ENCODE data around the gene ULK4.
A peak's percentile ranks its signal among the peaks of the same experiment; 100 is the strongest.

The ULK4 gene

GRCh38 chr3:41521010-41521655 lies 440.8 kb downstream of the ULK4 start:
- no peak for DNase-seq (ENCODE audit: low read depth)
- TF ChIP-seq CTCF (IDR thresholded peaks at IDR 0.05; ENCODE audit: insufficient read depth, low read depth, low read length, missing control alignments) = no peak

GRCh38 chr3:41519746-41520145 lies 442.2 kb downstream of the ULK4 start:
- H3K4me3 ChIP-seq (ENCODE audit: low read depth, low read length) = no peak overlapping the region
- TF ChIP-seq CTCF (IDR thresholded peaks at IDR 0.05; ENCODE audit: insufficient read depth, low read depth, low read length, missing control alignments) = no peak
- DNase-seq (ENCODE audit: low read depth) = no peak

More at GRCh38 chr3:41521010-41521655, 440.8 kb downstream of the ULK4 start:
- H3K4me3 ChIP-seq (ENCODE audit: low read depth, low read length) = no peak overlapping the region

- TF ChIP-seq CTCF (IDR thresholded peaks at IDR 0.05; ENCODE audit: insufficient read depth, low read depth, low read length, missing control alignments) = no peak
Observed at GRCh38 chr3:41518626-41519025, 443.3 kb downstream of the ULK4 start.

GRCh38 chr3:41508063-41508696 lies 453.7 kb downstream of the ULK4 start:
- H3K4me3 ChIP-seq (ENCODE audit: low read depth, low read length) = no peak overlapping the region
- no peak for TF ChIP-seq CTCF (IDR thresholded peaks at IDR 0.05; ENCODE audit: insufficient read depth, low read depth, low read length, missing control alignments)
- no peak for DNase-seq (ENCODE audit: low read depth)

More at GRCh38 chr3:41518626-41519025, 443.3 kb downstream of the ULK4 start:
- H3K4me3 ChIP-seq (ENCODE audit: low read depth, low read length) = no peak overlapping the region
- no peak for DNase-seq (ENCODE audit: low read depth)

GRCh38 chr3:41507336-41508062 lies 454.4 kb downstream of the ULK4 start:
- peak; percentile 35 for DNase-seq (ENCODE audit: low read depth)
- TF ChIP-seq CTCF (IDR thresholded peaks at IDR 0.05; ENCODE audit: insufficient read depth, low read depth, low read length, missing control alignments) = no peak
- no peak overlapping the region for H3K4me3 ChIP-seq (ENCODE audit: low read depth, low read length)

GRCh38 chr3:41503998-41504623 lies 457.8 kb downstream of the ULK4 start:
- no peak overlapping the region for H3K4me3 ChIP-seq (ENCODE audit: low read depth, low read length)
- DNase-seq (ENCODE audit: low read depth) = peak; percentile 20
- no peak for TF ChIP-seq CTCF (IDR thresholded peaks at IDR 0.05; ENCODE audit: insufficient read depth, low read depth, low read length, missing control alignments)
